GM04504 (cell line): ENCODE measurements around the gene JPH3.

Source experiments
- DNase-seq: peaks from one replicate; pipeline ENCODE4 v3.0.0-alpha.2; 2012; ENCODE audit warnings: low read depth

JPH3 gene

GRCh38 chr16:87602001-87602775 lies at the start of gene JPH3:
TSS of gene JPH3 (plus strand) at chr16:87602508. CDS start at chr16:87603147, 639 bp downstream.
- no peak for DNase-seq

GRCh38 chr16:87552772-87553573 lies 49.3 kb upstream of the JPH3 start:
- DNase-seq, result no peak

GRCh38 chr16:87554754-87555427 lies 47.4 kb upstream of the JPH3 start:
- DNase-seq, result no peak

- DNase-seq, result no peak
These were observed 46.7 kb upstream of the JPH3 start for GRCh38 chr16:87555647-87556046.

- DNase-seq, result no peak
These were observed 45.3 kb upstream of the JPH3 start for GRCh38 chr16:87556941-87557459.

GRCh38 chr16:87558682-87559081 lies 43.6 kb upstream of the JPH3 start:
- DNase-seq, result no peak

GRCh38 chr16:87559945-87560344 lies 42.4 kb upstream of the JPH3 start:
- no peak for DNase-seq

- no peak for DNase-seq
These were observed 41.7 kb upstream of the JPH3 start for GRCh38 chr16:87560428-87561199.

- no peak for DNase-seq
These were observed 40.9 kb upstream of the JPH3 start for GRCh38 chr16:87561200-87562105.

- DNase-seq, result no peak
These were observed 40.1 kb upstream of the JPH3 start for GRCh38 chr16:87562201-87562600.

GRCh38 chr16:87563022-87563421 lies 39.3 kb upstream of the JPH3 start:
- DNase-seq, result no peak

- no peak for DNase-seq
These were observed 38.4 kb upstream of the JPH3 start for GRCh38 chr16:87563714-87564523.

GRCh38 chr16:87564524-87564778 lies 37.9 kb upstream of the JPH3 start:
- no peak for DNase-seq

GRCh38 chr16:87569601-87570571 lies 32.4 kb upstream of the JPH3 start:
- DNase-seq, result no peak

GRCh38 chr16:87570572-87570937 lies 31.8 kb upstream of the JPH3 start:
- no peak for DNase-seq

GRCh38 chr16:87570938-87571867 lies 31.1 kb upstream of the JPH3 start:
- DNase-seq, result peak; percentile 50

- DNase-seq, result no peak
These were observed 30.5 kb upstream of the JPH3 start for GRCh38 chr16:87571868-87572244.

- no peak for DNase-seq
These were observed 29.3 kb upstream of the JPH3 start for GRCh38 chr16:87572959-87573358.
